ENCODE results near the gene DDHD1.

DNA sequence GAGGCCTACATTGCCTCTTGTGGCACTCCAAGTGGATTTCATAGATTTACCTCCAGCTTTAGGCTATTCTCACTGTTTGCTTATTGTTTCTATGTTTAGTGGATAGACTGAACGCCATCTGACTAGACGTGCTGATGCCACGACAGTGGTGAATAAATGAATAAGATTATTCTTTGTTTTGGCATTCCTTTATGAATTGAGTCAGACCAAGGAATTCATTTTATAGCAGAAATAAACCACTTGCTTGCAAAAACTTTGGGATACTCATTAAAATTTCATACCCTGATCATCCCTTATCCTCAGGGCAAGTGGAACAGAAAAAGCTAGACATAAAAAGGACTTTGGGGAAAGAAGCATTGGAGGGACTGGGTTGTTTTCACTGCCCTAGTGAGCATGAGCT is 130.5 kb downstream of the DDHD1 start:
- TF ChIP-seq, protein P1, sequence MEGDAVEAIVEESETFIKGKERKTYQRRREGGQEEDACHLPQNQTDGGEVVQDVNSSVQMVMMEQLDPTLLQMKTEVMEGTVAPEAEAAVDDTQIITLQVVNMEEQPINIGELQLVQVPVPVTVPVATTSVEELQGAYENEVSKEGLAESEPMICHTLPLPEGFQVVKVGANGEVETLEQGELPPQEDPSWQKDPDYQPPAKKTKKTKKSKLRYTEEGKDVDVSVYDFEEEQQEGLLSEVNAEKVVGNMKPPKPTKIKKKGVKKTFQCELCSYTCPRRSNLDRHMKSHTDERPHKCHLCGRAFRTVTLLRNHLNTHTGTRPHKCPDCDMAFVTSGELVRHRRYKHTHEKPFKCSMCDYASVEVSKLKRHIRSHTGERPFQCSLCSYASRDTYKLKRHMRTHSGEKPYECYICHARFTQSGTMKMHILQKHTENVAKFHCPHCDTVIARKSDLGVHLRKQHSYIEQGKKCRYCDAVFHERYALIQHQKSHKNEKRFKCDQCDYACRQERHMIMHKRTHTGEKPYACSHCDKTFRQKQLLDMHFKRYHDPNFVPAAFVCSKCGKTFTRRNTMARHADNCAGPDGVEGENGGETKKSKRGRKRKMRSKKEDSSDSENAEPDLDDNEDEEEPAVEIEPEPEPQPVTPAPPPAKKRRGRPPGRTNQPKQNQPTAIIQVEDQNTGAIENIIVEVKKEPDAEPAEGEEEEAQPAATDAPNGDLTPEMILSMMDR (IDR thresholded peaks at IDR 0.05; ENCODE audit: borderline replicate concordance, extremely low read depth, low read length, poor library complexity, severe bottlenecking), result no peak
- no peak for TF ChIP-seq EZH2 (IDR thresholded peaks at IDR 0.05; ENCODE audit: borderline replicate concordance, low read depth, low read length, severe bottlenecking)
